HEK293 (cell line): Measurements from ENCODE around the gene CDCP2.

Experiments
- CTCF ChIA-PET: fragments of 350-600 bp; formaldehyde crosslinking; extraction: SDS; loops from one replicate; lab custom pipeline; 2021; ENCODE audit warnings: antibody characterized with exemption; lab: Yijun Ruan, JAX
- POLR2A ChIA-PET: fragments of 300-600 bp; formaldehyde crosslinking; extraction: SDS; loops from one replicate; lab custom pipeline; 2020; ENCODE audit warnings: antibody characterized with exemption, inconsistent platforms; lab: Yijun Ruan, JAX
- H3K27ac ChIP-seq: fragments of 200-500 bp; sonication (Bioruptor generic); 2 replicates; pipeline ENCODE4 v1.5.1; 2014; ENCODE audit warnings: low read depth, low read length, control low read depth, inconsistent platforms; ENCODE audit errors: extremely low read depth
- H3K36me3 ChIP-seq, 2 experiments: fragments of 200-500 bp in 1 of 2; sonication (Bioruptor generic) in 1 of 2; 1 replicate in 1 of 2; 2 replicates in 1 of 2; pipeline ENCODE4 v1.5.1; 2014 to 2017; ENCODE audit warnings: inconsistent platforms in 2 of 2, low read length in 2 of 2; ENCODE audit not compliant: control insufficient read depth in 2 of 2, insufficient read depth in 1 of 2
- H3K4me1 ChIP-seq: fragments of 200-500 bp; sonication (Bioruptor generic); 2 replicates; pipeline ENCODE4 v1.5.1; 2014; ENCODE audit warnings: mild to moderate bottlenecking, low read length, inconsistent platforms; ENCODE audit not compliant: control insufficient read depth, insufficient read depth
- H3K4me3 ChIP-seq: 2 replicates; pipeline ENCODE4 v1.5.1; 2011; ENCODE audit warnings: low read depth, mild to moderate bottlenecking, control low read depth, low read length, moderate library complexity
- H3K9me3 ChIP-seq: fragments of 200-500 bp; sonication (Bioruptor generic); 2 replicates; pipeline ENCODE4 v1.5.1; 2014; ENCODE audit warnings: low read depth, low read length, inconsistent platforms; ENCODE audit not compliant: control insufficient read depth, insufficient read depth
- KLF16 ChIP-seq: fragments of 450-650 bp; formaldehyde crosslinking; IDR thresholded peaks from 2 replicates; pipeline ENCODE4 v1.5.1; 2017; ENCODE audit warnings: missing biosample characterization, missing genetic modification characterization
- PRDM2 ChIP-seq: fragments of 450-650 bp; formaldehyde crosslinking; IDR thresholded peaks from 2 replicates; pipeline ENCODE4 v1.5.1; 2016; ENCODE audit warnings: missing biosample characterization, missing genetic modification characterization, borderline replicate concordance
- REPIN1 ChIP-seq: fragments of 450-650 bp; formaldehyde crosslinking; IDR thresholded peaks from 2 replicates; pipeline ENCODE4 v1.5.1; 2017; ENCODE audit warnings: missing biosample characterization, missing genetic modification characterization, low read depth
- SP2 ChIP-seq: fragments of 450-650 bp; formaldehyde crosslinking; IDR thresholded peaks from 2 replicates; pipeline ENCODE4 v1.5.1; 2016; ENCODE audit warnings: missing biosample characterization, missing genetic modification characterization
- ZBTB10 ChIP-seq: fragments of 450-650 bp; formaldehyde crosslinking; IDR thresholded peaks from 2 replicates; pipeline ENCODE4 v1.5.1; 2016; ENCODE audit warnings: missing biosample characterization, missing genetic modification characterization
- ZBTB26 ChIP-seq: fragments of 450-650 bp; formaldehyde crosslinking; optimal IDR thresholded peaks from 2 replicates; pipeline ENCODE3; 2016; ENCODE audit warnings: missing biosample characterization, mild to moderate bottlenecking, missing genetic modification characterization
- ZBTB48 ChIP-seq: fragments of 450-650 bp; formaldehyde crosslinking; IDR thresholded peaks from 2 replicates; pipeline ENCODE4 v1.5.1; 2016; ENCODE audit warnings: missing biosample characterization, missing genetic modification characterization
- ZBTB49 ChIP-seq: fragments of 450-650 bp; formaldehyde crosslinking; IDR thresholded peaks from 2 replicates; pipeline ENCODE4 v1.5.1; 2016; ENCODE audit warnings: missing biosample characterization, missing genetic modification characterization, low read depth
- ZBTB8A ChIP-seq: fragments of 450-650 bp; formaldehyde crosslinking; IDR thresholded peaks from 2 replicates; pipeline ENCODE4 v1.5.1; 2016; ENCODE audit warnings: missing biosample characterization, missing genetic modification characterization
- ZNF133 ChIP-seq: fragments of 450-650 bp; formaldehyde crosslinking; IDR thresholded peaks from 2 replicates; pipeline ENCODE4 v1.5.1; 2016; ENCODE audit warnings: missing biosample characterization, missing genetic modification characterization
- ZNF16 ChIP-seq: fragments of 450-650 bp; formaldehyde crosslinking; IDR thresholded peaks from 2 replicates; pipeline ENCODE4 v1.5.1; 2016; ENCODE audit warnings: low read depth, missing biosample characterization, missing genetic modification characterization
- ZNF2 ChIP-seq: fragments of 450-650 bp; formaldehyde crosslinking; IDR thresholded peaks from 2 replicates; pipeline ENCODE4 v1.5.1; 2016; ENCODE audit warnings: missing biosample characterization, missing genetic modification characterization
- ZNF350 ChIP-seq: fragments of 450-650 bp; formaldehyde crosslinking; IDR thresholded peaks from 2 replicates; pipeline ENCODE4 v1.5.0; 2017; ENCODE audit warnings: missing biosample characterization, mild to moderate bottlenecking, missing genetic modification characterization
- ZNF426 ChIP-seq: fragments of 450-650 bp; formaldehyde crosslinking; IDR thresholded peaks from 2 replicates; pipeline ENCODE4 v1.5.1; 2017; ENCODE audit warnings: missing biosample characterization, missing genetic modification characterization, mild to moderate bottlenecking, inconsistent platforms, moderate library complexity
- ZNF530 ChIP-seq: fragments of 450-650 bp; formaldehyde crosslinking; IDR thresholded peaks from 2 replicates; pipeline ENCODE4 v1.5.1; 2016; ENCODE audit warnings: low read depth, missing biosample characterization, missing genetic modification characterization
- ZNF626 ChIP-seq: fragments of 450-650 bp; sonication (Bioruptor Pico); formaldehyde crosslinking; IDR thresholded peaks from 2 replicates; pipeline ENCODE4 v1.5.1; 2018; ENCODE audit warnings: missing biosample characterization, missing genetic modification characterization, inconsistent platforms
- ZNF629 ChIP-seq: fragments of 450-650 bp; formaldehyde crosslinking; IDR thresholded peaks from 2 replicates; pipeline ENCODE4 v1.5.1; 2017; ENCODE audit warnings: missing biosample characterization, missing genetic modification characterization
- ZNF701 ChIP-seq: fragments of 450-650 bp; formaldehyde crosslinking; IDR thresholded peaks from 2 replicates; pipeline ENCODE4 v1.5.1; 2016; ENCODE audit warnings: missing biosample characterization, missing genetic modification characterization
- ZNF76 ChIP-seq: fragments of 450-650 bp; formaldehyde crosslinking; IDR thresholded peaks from 2 replicates; pipeline ENCODE4; 2016; ENCODE audit warnings: low read depth, missing biosample characterization, missing genetic modification characterization, borderline replicate concordance

The CDCP2 gene

GRCh38 chr1:54159733-54160316, 7.0 kb upstream of the CDCP2 start:
- ChIA-PET POLR2A (no interaction called here), CTCF (no interaction called here)
- Histone ChIP-seq H3K36me3 (no peaks in the 10 kb centered on the region), H3K27ac (no peak overlapping the region), H3K4me3 (no peak overlapping the region), H3K9me3 (no peaks in the 10 kb centered on the region), H3K4me1 (no peaks in the 10 kb centered on the region; the same call in 1 of the 2 replicates)
- no peak for TF ChIP-seq ZBTB49 (tag by site-specific recombination)
- TF ChIP-seq PRDM2 (tag by site-specific recombination): no peak
- TF ChIP-seq ZNF626: no peak
- TF ChIP-seq ZNF133 (tag by site-specific recombination): no peak
- TF ChIP-seq ZBTB48 (tag by site-specific recombination): no peak
- TF ChIP-seq ZBTB26 (tag by site-specific recombination): no peak
- no peak for TF ChIP-seq ZNF701
- no peak for TF ChIP-seq REPIN1 (tag by site-specific recombination)
- TF ChIP-seq ZNF350: no peak
- no peak for TF ChIP-seq ZNF2 (tag by site-specific recombination)
- no peak for TF ChIP-seq ZNF629 (tag by site-specific recombination)
- no peak for TF ChIP-seq ZNF76 (tag by site-specific recombination)
- TF ChIP-seq SP2 (tag by site-specific recombination): no peak
- TF ChIP-seq ZNF426: no peak
- no peak for TF ChIP-seq ZNF16 (tag by site-specific recombination)
- no peak for TF ChIP-seq ZBTB8A (tag by site-specific recombination)
- TF ChIP-seq ZBTB10 (tag by site-specific recombination): no peak
- no peak for TF ChIP-seq KLF16 (tag by site-specific recombination)
- TF ChIP-seq ZNF530: no peak
